A549 (cell line): Measurements from ENCODE around the gene ZNF576. TPM values are rescaled to one million over a fixed set of nuclear protein-coding genes. Genes with fewer than 3 reads are reported as not detected.

Experiments used
- ATAC-seq, 2 experiments: fragments of 200-7000 bp in 1 of 2; fragments of >200 bp in 1 of 2; cut with Nextera tagmentation in 1 of 2; cut with Tn5 transposase in 1 of 2; 3 replicates each; pipeline versions ENCODE4 v1.8.0 to v1.9.1; 2018 to 2020; ENCODE audit warnings: mild to moderate bottlenecking in 1 of 2, moderate library complexity in 1 of 2
- CTCF ChIA-PET: fragments of 300-600 bp; sonication (Branson Sonifier 250); formaldehyde crosslinking; extraction: SDS; loops from one replicate; lab custom pipeline; 2021; ENCODE audit warnings: antibody characterized with exemption, inconsistent platforms; lab: Yijun Ruan, JAX
- POLR2A ChIA-PET: fragments of 350-600 bp; formaldehyde crosslinking; extraction: SDS; loops from one replicate; lab custom pipeline; 2021; ENCODE audit warnings: antibody characterized with exemption, inconsistent platforms; lab: Yijun Ruan, JAX
- DNase-seq, 2 experiments: peaks; one replicate each; pipeline versions ENCODE4 v3.0.0 to v3.0.0-alpha.2; 2011 to 2016; ENCODE audit warnings: low read depth in 1 of 2, low spot score in 1 of 2
- FAIRE-seq: peaks from 2 replicates; lab custom pipeline; 2011; peaks lifted over from hg19 to GRCh38; lab: Jason Lieb, UNC
- H3K27ac ChIP-seq, 2 experiments: fragments of >200 bp; sonication (Bioruptor Twin); formaldehyde crosslinking; 3 replicates each; pipeline ENCODE4 v1.5.1; 2016 to 2017
- H3K4me1 ChIP-seq: fragments of >200 bp; sonication (Bioruptor Twin); formaldehyde crosslinking; 3 replicates; pipeline ENCODE4 v1.6.1; 2016
- H3K4me2 ChIP-seq: fragments of >200 bp; sonication (Bioruptor Twin); formaldehyde crosslinking; 3 replicates; pipeline ENCODE4 v1.6.1; 2016
- H3K4me3 ChIP-seq: fragments of >200 bp; sonication (Bioruptor Twin); formaldehyde crosslinking; 3 replicates; pipeline ENCODE4 v1.5.1; 2016
- H3K9me3 ChIP-seq: fragments of >200 bp; sonication (Bioruptor Twin); formaldehyde crosslinking; 3 replicates; pipeline ENCODE4 v1.6.1; 2016
- ATOH8 ChIP-seq: fragments of 250-450 bp; sonication (Bioruptor Pico); IDR thresholded peaks from 2 replicates; pipeline ENCODE4 v1.5.0; 2020; ENCODE audit warnings: low read depth, mild to moderate bottlenecking, moderate library complexity
- CHD2 ChIP-seq: fragments of 150-350 bp; IDR thresholded peaks from 2 replicates; pipeline ENCODE4 v1.6.1; 2014; ENCODE audit warnings: low read length; ENCODE audit not compliant: partially characterized antibody
- EHF ChIP-seq: fragments of 250-450 bp; sonication (Bioruptor Pico); IDR thresholded peaks from 2 replicates; pipeline ENCODE4 v1.5.0; 2020; ENCODE audit warnings: mild to moderate bottlenecking
- EHMT2 ChIP-seq: fragments of 200-600 bp; sonication (generic); IDR thresholded peaks from 2 replicates; pipeline ENCODE4 v1.6.1; 2016; ENCODE audit warnings: antibody characterized with exemption, low read depth, mild to moderate bottlenecking, moderate library complexity
- FOSB ChIP-seq: fragments of 250-450 bp; sonication (Bioruptor Pico); IDR thresholded peaks from 2 replicates; pipeline ENCODE4 v1.5.0; 2020; ENCODE audit warnings: mild to moderate bottlenecking, moderate library complexity
- HEYL ChIP-seq: fragments of 250-450 bp; sonication (Bioruptor Pico); IDR thresholded peaks from 2 replicates; pipeline ENCODE4 v1.8.0; 2021; ENCODE audit warnings: mild to moderate bottlenecking, moderate library complexity
- HOXA7 ChIP-seq: fragments of 250-450 bp; sonication (Bioruptor Pico); IDR thresholded peaks from 2 replicates; pipeline ENCODE4 v1.5.0; 2020; ENCODE audit warnings: mild to moderate bottlenecking, moderate library complexity
- HOXB5 ChIP-seq: fragments of 250-450 bp; sonication (Bioruptor Pico); IDR thresholded peaks from 2 replicates; pipeline ENCODE4 v1.5.0; 2020; ENCODE audit warnings: mild to moderate bottlenecking, moderate library complexity
- JUNB ChIP-seq: fragments of >200 bp; sonication (Bioruptor Twin); formaldehyde crosslinking; IDR thresholded peaks from 2 replicates; pipeline ENCODE4 v1.6.1; 2016
- MAFK ChIP-seq: fragments of 450-650 bp; IDR thresholded peaks from 2 replicates; pipeline ENCODE4 v1.6.1; 2014; ENCODE audit not compliant: partially characterized antibody
- MAZ ChIP-seq: fragments of 150-350 bp; IDR thresholded peaks from 2 replicates; pipeline ENCODE4 v1.6.1; 2014; ENCODE audit warnings: antibody characterized with exemption, low read depth, low read length, borderline replicate concordance
- NPAS2 ChIP-seq: fragments of 250-450 bp; sonication (Bioruptor Pico); IDR thresholded peaks from 2 replicates; pipeline ENCODE4 v1.8.0; 2022; ENCODE audit warnings: mild to moderate bottlenecking, moderate library complexity, borderline replicate concordance
- NR3C1 ChIP-seq: fragments of >200 bp; sonication (Bioruptor Twin); formaldehyde crosslinking; IDR thresholded peaks from 3 replicates; pipeline ENCODE4 v1.6.1; 2017
- RCOR1 ChIP-seq: fragments of 150-350 bp; IDR thresholded peaks from 2 replicates; pipeline ENCODE4 v1.6.1; 2014; ENCODE audit warnings: antibody characterized with exemption, low read length, low read depth
- RFX5 ChIP-seq: fragments of 450-650 bp; IDR thresholded peaks from 2 replicates; pipeline ENCODE4 v1.7.1; 2014; ENCODE audit warnings: antibody characterized with exemption, mild to moderate bottlenecking, moderate library complexity
- RNF2 ChIP-seq: fragments of 200-600 bp; sonication (generic); IDR thresholded peaks from 2 replicates; pipeline ENCODE4 v1.6.1; 2016; ENCODE audit warnings: low read depth, mild to moderate bottlenecking, antibody characterized with exemption, moderate library complexity, borderline replicate concordance
- SREBF2 ChIP-seq: fragments of 450-650 bp; IDR thresholded peaks from 2 replicates; pipeline ENCODE4 v1.6.1; 2014; ENCODE audit warnings: mild to moderate bottlenecking, moderate library complexity
- TP53 ChIP-seq: fragments of 250-450 bp; sonication (Bioruptor Pico); IDR thresholded peaks from 2 replicates; pipeline ENCODE4 v1.5.0; 2021; ENCODE audit warnings: mild to moderate bottlenecking, moderate library complexity
- ZNF302 ChIP-seq: fragments of 250-450 bp; sonication (Bioruptor Pico); IDR thresholded peaks from 2 replicates; pipeline ENCODE4 v1.9.0; 2021; ENCODE audit warnings: inconsistent platforms, mild to moderate bottlenecking, moderate library complexity
- ZSCAN20 ChIP-seq: fragments of 250-450 bp; sonication (Bioruptor Pico); IDR thresholded peaks from 2 replicates; pipeline ENCODE4 v1.8.0; 2022; ENCODE audit warnings: mild to moderate bottlenecking, moderate library complexity
- WGBS: methylation state at CpG from one replicate; pipeline ENCODE4 v1.1.6; 2017; ENCODE audit errors: missing lambda C conversion rate; 5-methylcytosine and 5-hydroxymethylcytosine counted together
- polyA plus RNA-seq, 4 experiments: library from polyadenylated mRNA; depleted of rRNA in 3 of 4; stranded (reverse); fragments of >200 nt; fragmentation: RNase III in 1 of 4; extraction: RNeasy Plus Mini Kit Qiagen cat#74134 plus additional on column Dnase treatment in 1 of 4; gene quantifications; 2 replicates in 3 of 4; 3 replicates in 1 of 4; pipeline ENCODE4 v1.2.3, GENCODE V29; 2011 to 2017
- TF ChIP-seq, protein P1 (sequence below): IDR thresholded peaks from 2 replicates; pipeline ENCODE4 v1.6.1; 2012
- TF ChIP-seq, protein P2 (sequence below): IDR thresholded peaks from 2 replicates; pipeline ENCODE4 v1.6.1; 2012; ENCODE audit warnings: low read depth, borderline replicate concordance
- TF ChIP-seq, protein P3 (sequence below): fragments of >200 bp; sonication (Bioruptor Twin); formaldehyde crosslinking; IDR thresholded peaks from 2 replicates; pipeline ENCODE4 v1.6.1; 2016
- TF ChIP-seq, protein P4 (sequence below): fragments of >200 bp; sonication (Bioruptor Twin); formaldehyde crosslinking; IDR thresholded peaks from 3 replicates; pipeline ENCODE4 v1.6.1; 2016

Gene ZNF576
- polyA plus RNA-seq, 2 of the 4 experiments (the other 2 are of a cell fraction), result 10.6 to 16.5 TPM

GRCh38 chr19:43639519-43640423 is 43.4 kb downstream of the ZNF576 start, which contains the start of gene CADM4:
Gene CADM4 (minus strand): TSS chr19:43639850. CDS start chr19:43639790, 60 bp downstream.
- peak within 1 kb of the TSS; percentile 100 for H3K4me2 ChIP-seq
- TF ChIP-seq, protein P1, sequence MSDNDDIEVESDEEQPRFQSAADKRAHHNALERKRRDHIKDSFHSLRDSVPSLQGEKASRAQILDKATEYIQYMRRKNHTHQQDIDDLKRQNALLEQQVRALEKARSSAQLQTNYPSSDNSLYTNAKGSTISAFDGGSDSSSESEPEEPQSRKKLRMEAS, result peak; percentile 95
- TF ChIP-seq, protein P2, sequence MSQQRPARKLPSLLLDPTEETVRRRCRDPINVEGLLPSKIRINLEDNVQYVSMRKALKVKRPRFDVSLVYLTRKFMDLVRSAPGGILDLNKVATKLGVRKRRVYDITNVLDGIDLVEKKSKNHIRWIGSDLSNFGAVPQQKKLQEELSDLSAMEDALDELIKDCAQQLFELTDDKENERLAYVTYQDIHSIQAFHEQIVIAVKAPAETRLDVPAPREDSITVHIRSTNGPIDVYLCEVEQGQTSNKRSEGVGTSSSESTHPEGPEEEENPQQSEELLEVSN, result peak; percentile 98
- no peak for TF ChIP-seq EHF (CRISPR knock-in tag)
- FAIRE-seq (no peak), ATAC-seq (peak; percentile 51 to 59), DNase-seq (no peak)
- ChIA-PET POLR2A (no interaction called here), CTCF (no interaction called here)
- H3K4me1 ChIP-seq, result peaks cover 22% of the 10 kb centered on the region
- 17% methylated on average over 25 of the region's 110 CpGs for WGBS
- no peaks in the 10 kb centered on the region for H3K9me3 ChIP-seq
- H3K27ac ChIP-seq, result peak within 1 kb of the TSS; percentile 77 to 95
- peak within 1 kb of the TSS; percentile 82 for H3K4me3 ChIP-seq

GRCh38 chr19:43640424-43640757 is 44.0 kb downstream of the ZNF576 start:
- POLR2A ChIA-PET, result no interaction called here
- TF ChIP-seq, protein P3, sequence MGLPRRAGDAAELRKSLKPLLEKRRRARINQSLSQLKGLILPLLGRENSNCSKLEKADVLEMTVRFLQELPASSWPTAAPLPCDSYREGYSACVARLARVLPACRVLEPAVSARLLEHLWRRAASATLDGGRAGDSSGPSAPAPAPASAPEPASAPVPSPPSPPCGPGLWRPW, result no peak
- TF ChIP-seq MAZ, result no peak
- TF ChIP-seq ZSCAN20 (CRISPR knock-in tag), result no peak
- TF ChIP-seq ZNF302 (CRISPR knock-in tag), result no peak
- no peak for TF ChIP-seq HOXB5 (CRISPR knock-in tag)
- TF ChIP-seq JUNB, result no peak
- CTCF ChIA-PET, result interaction anchor here (1.2 kb wide), 1 partner anchor 68 kb away, joined by 3 read pairs; no protein-coding TSS in a partner anchor
- ATAC-seq (no peak; a peak in 1 of 6 replicates), FAIRE-seq (no peak), DNase-seq (no peak)
- H3K4me1 ChIP-seq, result peaks cover 16% of the 10 kb centered on the region
- WGBS, result 46% methylated on average over 9 of the region's 9 CpGs
- peak overlapping the region; percentile 82 for H3K4me3 ChIP-seq
- H3K9me3 ChIP-seq, result no peaks in the 10 kb centered on the region
- peak overlapping the region; percentile 100 for H3K4me2 ChIP-seq
- H3K27ac ChIP-seq, result peak overlapping the region; percentile 77 to 95; a peak in 4 of 6 replicates

DNA sequence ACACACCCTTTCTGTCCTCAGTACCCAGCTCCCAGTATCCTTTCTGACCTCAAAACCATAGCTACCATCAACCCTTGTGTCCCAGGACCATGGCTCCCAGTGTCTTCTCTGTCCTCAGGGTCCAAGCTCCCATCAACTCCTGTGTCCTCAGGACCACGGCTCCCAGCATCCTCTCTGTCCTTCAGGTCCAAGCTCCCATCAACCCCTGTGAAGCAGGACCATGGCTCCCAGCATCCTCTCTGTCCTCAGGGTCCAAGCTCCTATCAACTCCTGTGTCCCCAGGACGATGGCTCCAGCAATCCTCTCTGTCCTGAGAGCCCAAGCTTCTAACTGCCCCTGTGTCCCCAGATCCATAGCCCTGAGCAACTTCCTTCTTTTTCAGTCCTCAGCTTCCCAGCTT is 44.9 kb downstream of the ZNF576 start:
- CTCF ChIA-PET, result interaction anchor here (0.6 to 3.8 kb wide), 4 partner anchors 11 to 98 kb away, joined by 3 to 28 read pairs (median 3); no protein-coding TSS in a partner anchor

More for the DNA sequence above, 44.9 kb downstream of the ZNF576 start:
- H3K4me3 ChIP-seq, result no peak overlapping the region
- no peak overlapping the region for H3K27ac ChIP-seq
- H3K9me3 ChIP-seq, result no peaks in the 10 kb centered on the region
- POLR2A ChIA-PET, result no interaction called here
- peak in 1 of 2 experiments; percentile 47 for DNase-seq
- 90% methylated on average over 2 of the region's 2 CpGs for WGBS
- H3K4me2 ChIP-seq, result no peak overlapping the region
- TF ChIP-seq, protein P1, result no peak
- TF ChIP-seq NPAS2 (CRISPR knock-in tag) (no peak), RCOR1 (no peak), TP53 (CRISPR knock-in tag) (no peak), HOXA7 (CRISPR knock-in tag) (no peak), NR3C1 (no peak), RFX5 (no peak), SREBF2 (no peak), MAFK (no peak), HEYL (CRISPR knock-in tag) (no peak), ATOH8 (no peak), RNF2 (no peak), ZSCAN20 (CRISPR knock-in tag) (no peak), CHD2 (no peak), FOSB (no peak), JUNB (no peak), EHMT2 (no peak)
- TF ChIP-seq, protein P4, sequence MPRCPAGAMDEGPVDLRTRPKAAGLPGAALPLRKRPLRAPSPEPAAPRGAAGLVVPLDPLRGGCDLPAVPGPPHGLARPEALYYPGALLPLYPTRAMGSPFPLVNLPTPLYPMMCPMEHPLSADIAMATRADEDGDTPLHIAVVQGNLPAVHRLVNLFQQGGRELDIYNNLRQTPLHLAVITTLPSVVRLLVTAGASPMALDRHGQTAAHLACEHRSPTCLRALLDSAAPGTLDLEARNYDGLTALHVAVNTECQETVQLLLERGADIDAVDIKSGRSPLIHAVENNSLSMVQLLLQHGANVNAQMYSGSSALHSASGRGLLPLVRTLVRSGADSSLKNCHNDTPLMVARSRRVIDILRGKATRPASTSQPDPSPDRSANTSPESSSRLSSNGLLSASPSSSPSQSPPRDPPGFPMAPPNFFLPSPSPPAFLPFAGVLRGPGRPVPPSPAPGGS, result no peak
- peaks cover 6% of the 10 kb centered on the region for H3K4me1 ChIP-seq
- FAIRE-seq, result no peak
- no peak for ATAC-seq
